Adrenal gland (tissue), 12 donors: Measurements from ENCODE around the gene CTTN. TPM values are rescaled to one million over a fixed set of nuclear protein-coding genes. Genes with fewer than 3 reads are reported as not detected.
A peak's percentile ranks its signal among the peaks of the same experiment; 100 is the strongest.

Experiments used
- DNase-seq, 7 donors: peaks; one replicate each; pipeline ENCODE4 v3.0.0-alpha.2; 2019 to 2020
- H3K27ac ChIP-seq, 5 donors: fragments of 200-600 bp; sonication (generic) in 4 of 5; 1 replicate in 3 of 5; 2 replicates in 2 of 5; pipeline versions ENCODE4 v1.5.1 to v1.8.0; 2016 to 2020; ENCODE audit warnings: mild to moderate bottlenecking in 1 of 5
- H3K27me3 ChIP-seq: fragments of 200-600 bp; 2 replicates; pipeline ENCODE4 v1.8.0; 2021
- H3K36me3 ChIP-seq, 2 donors: fragments of 200-600 bp; replicated peaks in 1 of 2; 1 replicate in 1 of 2; 2 replicates in 1 of 2; pipeline versions ENCODE4 v1.5.1 to v1.8.0; 2018 to 2022
- H3K4me1 ChIP-seq, 2 donors: fragments of 200-600 bp; replicated peaks in 1 of 2; 1 replicate in 1 of 2; 2 replicates in 1 of 2; pipeline versions ENCODE4 v1.5.1 to v1.8.0; 2018 to 2021
- H3K4me3 ChIP-seq, 4 donors: fragments of 200-600 bp; sonication (generic) in 3 of 4; one replicate each; pipeline ENCODE4 v1.5.1; 2016 to 2018
- H3K9me3 ChIP-seq, 3 donors: fragments of 200-600 bp; sonication (generic) in 1 of 3; replicated peaks in 1 of 3; 1 replicate in 2 of 3; 2 replicates in 1 of 3; pipeline versions ENCODE4 v1.5.1 to v1.8.0; 2016 to 2021
- CTCF ChIP-seq, 6 experiments: fragments of 450-650 bp in 4 of 6; fragments of 200-600 bp in 2 of 6; sonication (generic) in 1 of 6; IDR thresholded peaks; 1 replicate in 5 of 6; 2 replicates in 1 of 6; pipeline versions ENCODE4 v1.5.1 to v1.8.0; 2016 to 2021; ENCODE audit warnings: antibody characterized with exemption in 6 of 6, mild to moderate bottlenecking in 2 of 6, moderate library complexity in 1 of 6
- POLR2A ChIP-seq, 2 donors: fragments of 450-650 bp; IDR thresholded peaks; one replicate each; pipeline ENCODE4 v1.6.1; 2017; ENCODE audit warnings: antibody characterized with exemption in 2 of 2, mild to moderate bottlenecking in 2 of 2, moderate library complexity in 1 of 2
- WGBS, 4 donors: extraction: QIAGEN DNeasy Blood & Tissue Kit in 2 of 4; methylation state at CpG; one replicate each; pipeline versions ENCODE4 v1.1.5 to v1.1.7; 2013 to 2017; 5-methylcytosine and 5-hydroxymethylcytosine counted together
- intact Hi-C, 2 donors: fragments of 100-400 bp; cut with DNase I; formaldehyde crosslinking; loops; one replicate each; pipeline versions ENCODE4 v1.14.1 to v1.15.0; 2022 to 2023
- polyA plus RNA-seq, 3 donors: library from polyadenylated mRNA; stranded (reverse); fragments of 200-250 nt in 2 of 3; fragments of 350-450 nt in 1 of 3; fragmentation: Illumina TruSeq in 1 of 3; extraction: RNeasy Lipid Tissue Mini Kit (QIAGEN cat#74804) in 1 of 3; gene quantifications; one replicate each; pipeline ENCODE4 v1.2.3, GENCODE V29; 2013 to 2014
- total RNA-seq, 9 donors: library from RNA; depleted of rRNA in 4 of 9; stranded (reverse); fragments of >200 nt in 4 of 9; fragments of 120-200 nt in 1 of 9; fragmentation: NEBNext Ultra II Directional in 1 of 9; extraction: Animal tissue kit (Norgen Biotek cat#: 25700) in 1 of 9; gene quantifications; one replicate each; pipeline versions ENCODE4 v1.1.0 to v1.2.4, GENCODE V29; 2013 to 2023
- donor health status: healthy with polysubstance abuse.
- donor health status: Bipolar disorder and iron deficiency.
- donor health status: DM: yes; HTN: yes; CAD: no.
- donor health status: DM: no; HTN: no; CAD: no.
- donor health status: DM: no; HTN: no; CAD: no.
- donor health status: DM: yes; HTN: yes; CAD: no.

Gene CTTN
- total and polyA plus RNA-seq, 12 donors = 157 to 419 (median 266) TPM

- H3K27ac ChIP-seq = no peak overlapping the region
- peaks cover 6 to 13% of the 10 kb centered on the region in 2 donors for H3K4me1 ChIP-seq
- H3K27me3 ChIP-seq = no peaks in the 10 kb centered on the region
- H3K36me3 ChIP-seq = peaks cover 0 to 40% of the 10 kb centered on the region in 2 donors
- intact Hi-C loops = no loop called here
- no peak for DNase-seq
- H3K9me3 ChIP-seq = no peaks in the 10 kb centered on the region
- no peak for TF ChIP-seq POLR2A (IDR thresholded peaks at IDR 0.05)
- no peak for TF ChIP-seq CTCF (IDR thresholded peaks at IDR 0.05)
- no peak overlapping the region for H3K4me3 ChIP-seq
- WGBS, 4 donors = 87 to 99% (median 94%) methylated on average over 2 of the region's 2 CpGs
Observed at GRCh38 chr11:70354629-70355028, 43.7 kb upstream of the CTTN start.

DNA sequence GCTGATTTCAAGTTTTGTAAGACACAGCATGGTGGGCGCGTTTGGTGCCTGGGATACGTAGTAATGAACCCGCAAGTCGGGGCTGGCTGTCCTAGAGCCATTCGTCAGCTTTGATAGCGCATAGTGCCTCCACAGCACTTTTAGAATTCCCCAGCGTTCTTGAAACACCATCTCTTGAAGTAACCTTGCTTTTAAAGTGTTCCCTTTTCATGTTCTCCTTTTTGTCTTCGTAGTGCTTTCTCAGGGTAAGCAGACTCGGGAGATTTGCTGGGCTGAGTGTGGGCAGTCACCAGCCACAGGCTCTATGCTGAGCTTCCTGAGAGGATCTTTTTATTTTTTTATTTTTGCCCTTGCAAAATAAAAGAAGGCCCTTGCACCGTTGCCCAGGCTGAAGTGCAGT lies 39.6 kb upstream of the CTTN start:
- Histone ChIP-seq H3K4me3 (no peak overlapping the region), H3K9me3 (no peaks in the 10 kb centered on the region), H3K27me3 (no peaks in the 10 kb centered on the region), H3K36me3 (peaks cover 0 to 51% of the 10 kb centered on the region in 2 donors), H3K27ac (no peak overlapping the region), H3K4me1 (peaks cover 0 to 4% of the 10 kb centered on the region in 2 donors)
- no peak for DNase-seq
- intact Hi-C loops = no loop called here
- TF ChIP-seq POLR2A (IDR thresholded peaks at IDR 0.05) = no peak
- no peak for TF ChIP-seq CTCF (IDR thresholded peaks at IDR 0.05)
- WGBS, 4 donors = 73 to 83% (median 76%) methylated on average over 9 to 11 of the region's 11 CpGs

- H3K27me3 ChIP-seq = no peaks in the 10 kb centered on the region
- WGBS, 4 donors = 88 to 94% (median 92%) methylated on average over 6 to 8 of the region's 8 CpGs
- H3K4me1 ChIP-seq = peaks cover 0 to 4% of the 10 kb centered on the region in 2 donors
- no peak for TF ChIP-seq CTCF (IDR thresholded peaks at IDR 0.05)
- no peak for TF ChIP-seq POLR2A (IDR thresholded peaks at IDR 0.05)
- no peak overlapping the region for H3K27ac ChIP-seq
- H3K9me3 ChIP-seq = no peaks in the 10 kb centered on the region
- DNase-seq = no peak
- peaks cover 0 to 50% of the 10 kb centered on the region in 2 donors for H3K36me3 ChIP-seq
- intact Hi-C loops = no loop called here
- H3K4me3 ChIP-seq = no peak overlapping the region
Observed at GRCh38 chr11:70359451-70360205, 38.7 kb upstream of the CTTN start.

- Histone ChIP-seq H3K36me3 (peaks cover 0 to 47% of the 10 kb centered on the region in 2 donors), H3K4me1 (peaks cover 0 to 4% of the 10 kb centered on the region in 2 donors), H3K4me3 (no peak overlapping the region), H3K27me3 (no peaks in the 10 kb centered on the region), H3K27ac (no peak overlapping the region), H3K9me3 (no peaks in the 10 kb centered on the region)
- intact Hi-C loops = no loop called here
- TF ChIP-seq CTCF (IDR thresholded peaks at IDR 0.05) (no peak), POLR2A (IDR thresholded peaks at IDR 0.05) (no peak)
- WGBS, 4 donors = 64 to 81% (median 75%) methylated on average over 6 of the region's 6 CpGs
- peak in 2 of 7 donors; percentile 18 to 52 for DNase-seq
Observed at GRCh38 chr11:70360211-70360610, 38.1 kb upstream of the CTTN start.
